NK-92 treated with Interleukin-12 subunit alpha and Interleukin-12 subunit beta, amount 100 ng/mL, for 24 hours (cell line): ENCODE data around the gene NHS.

Experiments
- DNase-seq: peaks from one replicate; lab custom pipeline; 2025; lab: John Stamatoyannopoulos, UW

Gene NHS

DNA sequence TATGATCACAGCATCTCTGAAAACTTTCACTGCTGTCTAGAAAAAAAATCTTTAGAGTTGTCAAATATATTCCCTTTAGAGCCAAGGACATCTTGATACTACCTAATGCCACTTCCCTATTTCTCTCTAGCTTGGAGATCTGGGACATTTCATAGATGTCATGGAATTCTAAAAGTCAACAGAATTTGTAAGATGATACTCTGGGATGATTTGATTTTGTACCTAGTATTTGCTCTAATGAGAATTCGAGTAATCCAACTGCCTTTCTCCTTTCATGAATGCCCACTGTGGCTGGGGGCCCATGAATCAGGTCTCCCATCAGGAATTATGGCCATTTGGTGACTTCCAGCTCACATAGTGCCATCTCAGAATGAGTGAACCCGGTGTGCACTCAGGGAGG, 73.2 kb downstream of the NHS start:
- DNase-seq: no peak

DNA sequence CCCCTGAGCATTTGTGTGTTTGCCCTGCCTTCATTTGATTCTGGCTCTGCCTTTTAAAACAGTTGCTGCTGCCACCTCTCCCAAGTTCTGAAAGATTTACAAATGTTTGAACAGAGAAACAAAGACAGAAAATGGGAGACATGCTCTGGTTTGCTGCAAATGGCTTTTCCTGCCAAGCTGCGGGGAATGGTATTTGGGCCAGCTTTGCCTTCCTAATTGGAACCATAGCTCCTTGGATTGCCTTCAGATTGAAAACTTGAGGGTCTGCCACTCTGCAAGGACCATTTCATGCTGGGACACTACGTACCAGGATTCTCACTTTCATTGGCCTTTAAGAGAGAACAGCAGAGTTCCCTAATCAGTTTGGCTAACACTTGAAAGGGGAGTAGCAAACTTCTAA, 74.9 kb downstream of the NHS start:
- no peak for DNase-seq

DNA sequence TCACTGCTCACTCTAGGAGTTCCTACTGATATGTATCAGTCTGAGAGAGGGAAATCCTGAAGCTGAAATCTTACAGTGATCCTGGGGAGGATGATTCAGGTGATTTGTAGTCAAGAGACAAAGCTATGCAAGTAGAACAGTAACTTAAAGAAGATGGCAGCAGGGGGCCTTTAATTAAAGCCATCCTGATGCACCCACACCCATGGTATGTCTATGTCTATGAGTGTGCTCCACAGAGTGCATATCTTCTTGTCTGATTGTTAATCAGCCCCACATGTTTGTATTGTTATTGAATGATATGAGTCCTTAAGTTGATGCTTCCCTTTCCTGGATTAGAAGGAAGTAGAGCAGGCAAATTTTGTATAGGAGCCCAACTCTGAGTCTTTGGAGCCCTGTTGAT, 78.8 kb downstream of the NHS start:
- DNase-seq: no peak

DNA sequence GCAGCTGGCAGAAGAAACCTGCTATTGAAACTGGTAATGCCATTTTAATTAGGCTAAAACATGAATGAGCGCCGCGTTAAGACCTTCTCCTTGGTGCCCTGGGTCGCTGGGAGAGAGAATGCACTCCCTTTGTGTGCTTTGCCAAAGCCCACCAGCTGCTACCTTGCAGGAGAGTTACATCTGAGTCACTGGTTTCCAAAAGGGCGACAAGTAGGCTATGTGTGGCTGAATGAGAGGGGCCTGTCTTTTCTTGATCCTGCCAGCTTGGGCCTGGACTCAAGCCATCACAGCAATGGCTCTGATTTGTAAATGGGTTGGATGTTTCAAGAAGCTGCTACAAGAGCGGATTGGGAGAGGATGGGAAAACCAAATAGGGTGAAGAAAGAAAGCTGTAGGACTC, 81.5 kb downstream of the NHS start:
- DNase-seq: no peak

DNA sequence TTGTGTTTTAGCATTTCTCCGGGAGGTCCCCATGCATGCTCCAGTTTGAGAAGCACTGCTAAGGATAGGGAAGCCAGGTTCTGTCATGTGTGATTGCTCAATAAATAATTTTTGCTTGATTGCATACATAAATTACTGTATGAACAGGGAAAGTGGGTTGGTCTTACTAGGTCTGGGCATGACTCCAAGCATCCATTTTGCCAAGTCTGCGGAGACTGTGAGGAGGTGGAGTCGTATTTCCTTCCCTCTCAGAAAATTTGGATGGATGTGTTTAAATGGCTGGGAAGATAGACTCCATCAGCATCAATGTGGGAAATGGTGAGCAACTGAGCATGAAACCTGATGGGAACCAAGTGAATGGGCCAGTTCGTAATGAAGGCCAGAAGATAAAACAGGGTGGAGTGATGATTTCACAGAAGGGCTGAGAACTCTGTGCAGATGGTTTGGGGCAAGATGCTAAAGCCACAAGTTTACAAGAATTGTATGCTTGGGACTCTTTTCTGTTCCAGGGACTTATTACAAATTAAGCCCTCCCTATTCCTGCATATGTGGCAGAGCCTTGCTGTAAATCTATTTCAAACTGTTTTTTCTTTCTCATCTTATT, 84.1 kb downstream of the NHS start:
- no peak for DNase-seq

DNA sequence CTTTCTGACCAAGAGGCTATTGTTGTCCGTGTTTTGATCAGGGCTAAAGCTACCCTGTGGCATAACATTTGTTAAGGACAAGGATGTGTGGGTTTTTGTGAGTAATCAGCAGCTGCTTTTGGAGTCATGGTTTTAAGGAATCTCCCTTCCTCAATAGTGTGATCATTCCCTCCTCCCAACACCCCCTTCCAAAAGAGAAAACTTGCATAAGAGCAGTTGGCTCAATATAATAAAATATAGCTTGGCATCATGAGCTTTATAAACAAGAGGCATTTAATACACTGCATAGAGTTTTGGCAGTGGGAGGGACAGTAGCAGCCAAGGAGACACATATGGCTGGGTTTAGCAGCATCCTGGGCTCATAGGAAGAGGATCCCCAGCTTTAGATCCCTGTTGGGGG, 84.7 kb downstream of the NHS start:
- no peak for DNase-seq

DNA sequence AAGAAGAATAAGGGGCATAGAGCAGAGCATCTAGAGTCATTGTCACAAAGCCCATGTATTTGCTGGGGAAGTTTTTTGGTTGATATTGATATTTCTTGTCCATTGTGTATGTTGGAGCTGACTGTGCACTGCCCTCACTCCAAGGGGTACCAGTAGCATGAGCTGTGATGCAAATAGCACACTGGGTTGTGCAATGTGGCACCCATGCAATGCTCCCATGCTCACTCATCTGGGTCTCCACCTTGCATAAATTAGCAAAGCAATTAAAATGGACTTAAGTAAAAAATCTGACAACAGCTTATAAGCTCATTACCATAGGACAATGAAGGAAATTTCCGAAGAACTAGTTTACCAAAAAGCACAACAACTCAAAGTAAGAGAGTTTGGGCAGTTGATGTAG, 87.9 kb downstream of the NHS start:
- no peak for DNase-seq

DNA sequence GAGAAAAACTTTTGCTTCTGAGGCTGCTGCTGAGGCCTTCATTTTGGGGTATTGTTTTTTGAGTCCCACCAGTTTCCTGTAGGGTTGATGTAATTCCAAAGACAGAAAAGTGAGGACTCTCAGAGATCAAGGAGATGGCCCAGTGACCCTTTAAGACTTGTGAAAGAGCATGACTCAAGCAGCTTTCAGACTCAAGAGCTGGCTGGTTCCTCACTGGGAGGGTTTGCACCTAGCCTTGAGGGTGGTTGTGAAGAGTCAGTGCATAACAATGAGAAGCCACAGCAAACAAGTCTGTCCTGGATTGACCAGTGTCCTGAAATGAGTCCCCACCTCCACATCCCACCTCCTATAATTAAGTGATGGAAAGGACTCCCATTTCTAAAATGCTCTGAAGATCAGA, 89.2 kb downstream of the NHS start:
- no peak for DNase-seq

DNA sequence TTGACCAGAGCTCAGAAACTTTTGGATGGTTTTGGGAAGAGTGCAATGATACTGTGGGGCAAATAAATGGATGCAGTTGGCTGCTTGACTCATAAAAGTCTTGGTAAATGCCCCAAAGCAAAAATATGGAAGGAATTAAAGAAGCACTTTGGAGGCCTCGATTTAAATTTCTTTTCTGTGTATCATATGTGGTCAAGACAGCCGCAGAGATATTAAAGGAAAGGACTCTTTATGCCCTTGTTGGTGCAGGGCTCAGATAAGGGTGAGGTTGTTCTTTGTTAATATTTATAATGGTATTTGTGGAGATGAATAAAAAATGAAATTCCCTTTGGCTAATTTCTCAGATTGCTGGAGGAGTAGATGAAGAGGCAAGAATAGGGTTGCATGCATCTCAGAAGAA, 90.2 kb downstream of the NHS start:
- DNase-seq: no peak

DNA sequence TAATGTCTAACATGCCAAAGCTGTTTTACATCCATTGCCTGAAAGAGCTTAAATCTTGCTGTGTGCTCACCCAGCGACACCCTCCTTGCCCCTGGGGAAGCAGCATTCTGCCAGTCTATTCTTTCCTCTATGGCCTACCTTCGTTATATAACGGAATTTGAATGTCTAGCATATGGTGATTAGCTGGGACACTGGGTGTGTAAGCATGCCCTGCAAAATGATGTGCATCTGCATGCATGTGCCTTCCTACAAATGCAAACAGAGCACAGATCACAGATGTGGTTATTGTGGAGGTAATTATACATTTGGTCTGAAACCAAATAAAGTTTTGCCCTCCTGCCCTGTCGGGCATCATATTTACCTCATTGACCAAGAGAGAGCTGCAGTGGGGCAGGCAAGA, 90.8 kb downstream of the NHS start:
- DNase-seq: no peak

DNA sequence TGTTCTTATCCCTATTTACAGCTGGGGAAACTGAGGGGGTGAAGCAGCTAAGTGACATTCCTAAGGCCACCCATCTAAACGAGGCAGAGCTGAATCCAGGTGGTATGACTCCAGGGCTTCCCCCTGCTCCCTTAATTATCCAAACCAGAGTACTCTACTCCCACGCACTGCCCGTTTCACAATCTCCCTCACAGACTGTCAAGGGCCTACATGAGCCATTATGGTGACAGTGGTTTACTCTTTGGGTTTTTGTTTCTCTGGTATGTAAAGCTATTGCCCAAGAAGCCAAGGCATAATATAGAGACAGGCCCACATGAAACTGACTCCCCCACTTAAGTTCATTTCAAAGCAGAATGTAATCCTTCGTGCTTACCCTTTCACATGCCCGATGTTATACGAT, 95.1 kb downstream of the NHS start:
- DNase-seq: no peak

DNA sequence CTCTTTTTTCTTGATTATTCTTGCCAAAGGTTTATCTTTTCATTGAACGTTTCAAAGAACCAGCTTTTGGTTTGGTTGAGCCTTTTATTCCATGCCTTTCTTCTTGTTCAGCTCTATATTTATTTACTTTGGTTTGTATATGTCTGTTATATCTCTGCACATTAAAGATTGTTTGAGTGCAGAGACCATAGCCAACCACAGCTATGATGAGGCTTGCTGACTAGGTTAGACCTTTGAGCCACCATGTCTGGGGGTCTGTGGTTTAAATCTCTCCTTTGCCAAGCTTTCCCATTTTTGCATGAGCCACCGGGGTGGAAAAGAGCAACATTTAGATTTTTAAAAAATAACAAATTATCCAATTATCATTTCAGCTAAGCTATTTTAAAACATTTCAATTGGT, 96.1 kb downstream of the NHS start:
- DNase-seq: no peak

DNA sequence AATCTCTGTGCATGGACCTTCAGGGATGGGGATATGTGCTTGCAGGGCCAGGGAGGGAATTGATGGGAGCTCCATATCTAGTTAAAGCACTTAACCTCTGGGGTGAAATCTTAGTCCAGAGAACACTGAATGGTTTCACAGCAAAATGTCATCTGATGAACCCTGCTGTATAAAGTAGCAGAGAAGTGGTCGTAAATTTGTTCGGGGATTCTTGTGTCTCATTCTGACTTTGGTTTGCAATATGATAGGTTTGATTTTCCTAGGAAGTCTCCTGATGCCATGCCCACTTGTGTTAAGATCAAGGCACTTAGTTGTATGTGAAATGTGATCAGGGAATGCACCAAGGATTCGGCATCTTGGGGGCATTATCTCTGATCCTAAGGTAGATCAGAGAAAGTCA, 96.9 kb downstream of the NHS start:
- no peak for DNase-seq

DNA sequence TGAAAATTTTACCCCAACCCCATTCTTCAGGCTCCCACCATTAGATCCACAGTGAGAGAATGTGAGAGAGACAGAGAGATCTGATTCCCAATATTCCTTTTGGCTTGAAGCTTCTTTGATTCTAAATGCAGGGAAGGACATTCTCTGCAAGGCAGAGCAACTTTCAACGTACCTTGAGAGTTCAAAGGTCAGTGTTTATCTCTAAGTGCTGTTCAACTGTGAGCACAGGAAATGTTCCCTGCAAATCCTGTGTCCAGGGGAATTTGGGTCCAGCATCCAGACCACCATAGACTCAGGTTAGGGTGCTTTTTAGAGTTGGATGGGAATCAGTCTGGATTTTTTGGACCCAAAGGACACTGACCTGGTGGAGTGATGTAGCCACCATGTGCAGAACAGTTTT, 97.4 kb downstream of the NHS start:
- DNase-seq: no peak

DNA sequence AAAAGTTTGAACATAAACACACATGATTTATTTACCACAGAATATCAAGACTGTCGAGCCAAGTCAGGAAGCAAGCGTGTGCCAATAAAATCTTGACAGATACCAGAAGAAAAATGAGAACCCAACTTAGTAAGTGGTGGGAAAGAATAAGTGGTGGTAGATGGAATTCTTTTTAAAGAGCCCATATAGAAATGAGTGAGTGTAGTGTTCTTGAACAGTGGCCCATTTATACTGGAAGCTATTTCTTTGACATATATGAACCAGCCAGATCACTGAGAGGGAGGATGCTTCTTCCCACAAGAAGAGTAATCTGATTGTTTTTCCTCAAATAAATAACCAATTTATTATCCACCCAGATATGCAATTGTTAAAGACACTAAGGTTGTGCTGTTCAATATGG, 98.0 kb downstream of the NHS start:
- no peak for DNase-seq

DNA sequence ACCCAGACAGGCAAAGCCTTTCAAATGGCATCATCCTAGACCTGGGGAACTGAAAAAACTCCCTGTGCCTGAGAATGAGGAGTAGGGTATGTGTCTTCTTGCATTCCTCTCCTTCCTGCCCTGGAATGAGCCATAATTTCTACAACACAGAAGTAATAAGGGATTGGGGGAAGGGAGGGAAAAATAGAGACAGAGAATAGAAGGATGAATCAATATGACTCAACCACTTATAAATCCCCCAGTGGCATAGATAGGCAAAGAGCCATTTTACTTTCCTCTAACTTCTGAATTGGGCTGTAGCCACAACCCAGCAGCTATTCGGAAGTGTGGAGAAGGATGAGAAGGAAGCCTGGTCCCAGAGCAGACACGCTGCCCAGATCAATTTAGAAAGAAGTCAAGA, 99.9 kb downstream of the NHS start:
- DNase-seq: no peak

DNA sequence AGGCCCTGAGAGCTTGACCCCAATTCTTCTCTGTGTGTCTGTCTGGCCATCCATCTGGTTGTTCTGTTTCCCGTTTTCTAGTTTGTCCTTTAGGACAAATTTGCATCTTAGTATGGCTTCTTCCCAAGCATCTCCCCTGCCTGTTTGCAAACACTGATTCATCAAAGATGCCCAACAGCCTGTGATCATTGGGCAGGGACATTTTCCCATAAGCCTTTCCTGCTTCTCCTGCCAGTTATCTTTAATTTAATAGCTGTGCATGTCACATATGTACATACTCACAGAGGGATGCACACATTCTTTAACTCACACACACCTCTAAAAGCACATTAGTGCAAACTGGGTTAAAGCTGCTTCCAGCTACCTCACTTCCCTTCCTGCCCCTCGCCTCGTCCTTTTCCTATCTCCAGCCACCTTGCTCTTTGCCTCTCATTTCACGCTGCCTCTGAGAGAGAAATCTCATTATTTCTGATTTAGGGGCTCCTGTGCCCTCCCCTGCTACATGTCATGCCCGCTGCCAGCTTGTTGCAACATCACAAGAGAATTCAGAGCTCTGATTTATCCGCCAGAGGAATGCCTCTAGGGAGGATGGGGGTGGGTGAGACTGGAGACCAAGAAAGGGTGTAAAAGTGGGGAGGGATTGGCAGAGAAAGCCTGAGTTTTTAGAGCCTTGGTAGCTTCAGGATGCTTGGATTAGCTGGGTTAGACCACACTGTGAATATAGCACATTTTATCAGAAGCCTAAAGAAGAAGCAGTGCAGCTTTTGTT, 100.6 kb downstream of the NHS start:
- DNase-seq: no peak

DNA sequence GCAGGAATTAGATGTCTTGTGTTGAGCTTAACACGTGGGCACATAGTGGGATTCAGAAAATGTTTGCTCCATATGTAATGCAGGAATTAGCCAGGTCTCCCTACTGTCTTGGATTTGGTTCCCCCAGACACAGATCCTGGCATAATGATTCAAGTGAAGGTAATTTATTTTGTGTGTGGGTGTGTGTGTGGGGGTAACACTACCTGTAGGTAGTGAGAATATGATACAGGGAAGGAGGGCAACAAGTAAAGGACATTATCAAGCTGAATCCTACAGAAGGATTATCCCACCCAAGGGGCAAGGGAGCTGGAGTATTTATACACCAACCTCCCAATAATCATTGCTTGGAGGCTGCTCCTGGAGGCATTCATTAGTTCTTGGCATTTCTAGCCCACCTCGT, 101.4 kb downstream of the NHS start:
- no peak for DNase-seq

DNA sequence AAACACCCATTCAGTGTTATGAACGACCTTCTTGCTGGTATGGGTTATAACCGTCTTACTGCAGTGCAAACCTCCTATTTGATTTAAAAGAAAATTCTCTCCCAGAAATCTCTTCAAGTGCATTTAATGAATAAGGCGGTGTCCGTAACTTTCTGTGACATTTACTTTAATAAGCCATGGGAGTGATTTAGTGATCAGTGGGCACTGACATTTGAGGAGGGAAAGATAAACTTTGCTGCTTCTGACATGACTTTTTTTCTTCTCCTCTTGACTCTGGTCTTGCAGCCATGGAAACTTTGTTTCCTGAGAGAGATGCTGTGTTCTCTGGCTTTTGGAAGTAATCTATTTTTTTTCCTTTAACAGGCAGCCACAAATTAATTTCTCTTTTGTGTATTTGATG, 106.1 kb downstream of the NHS start:
- DNase-seq: no peak

DNA sequence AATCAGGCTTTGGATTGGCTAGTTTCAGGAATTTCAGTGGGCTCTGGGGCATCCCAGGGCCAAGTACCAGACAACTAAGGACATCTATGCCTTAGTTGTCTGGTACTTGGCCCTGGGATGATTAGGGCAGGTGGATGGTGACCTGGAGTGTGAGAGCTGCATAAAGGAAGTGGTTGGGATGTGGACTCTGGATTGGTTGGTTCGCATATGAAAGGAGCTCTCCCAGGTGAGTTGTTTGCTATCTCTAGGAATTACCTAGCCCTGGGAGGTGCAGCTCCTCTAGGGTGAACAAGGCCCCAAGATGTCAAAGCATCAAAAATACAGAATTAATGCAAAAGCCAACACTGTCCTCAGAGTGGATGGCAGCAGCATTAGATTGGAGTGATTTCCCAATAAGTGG, 109.6 kb downstream of the NHS start:
- DNase-seq: no peak

DNA sequence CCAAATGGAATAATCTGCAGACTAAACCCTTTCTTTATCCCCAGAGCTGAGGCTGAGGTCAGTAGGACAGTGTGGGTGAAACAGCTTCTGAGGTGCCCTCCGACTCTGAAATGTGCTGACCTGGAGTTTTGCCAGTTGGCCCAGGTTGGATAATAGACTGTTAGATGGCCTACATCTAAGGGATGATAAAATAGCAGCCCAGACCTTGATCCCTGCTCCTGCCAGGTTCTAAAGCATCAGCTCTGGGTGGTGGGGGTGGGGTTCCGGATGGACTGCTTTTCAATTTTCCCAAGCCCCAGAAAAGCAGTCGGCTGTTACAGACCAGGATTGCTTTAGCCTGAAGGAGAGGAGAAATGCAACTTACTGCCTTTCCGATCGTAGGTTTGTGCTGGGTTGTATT, 110.4 kb downstream of the NHS start:
- no peak for DNase-seq

DNA sequence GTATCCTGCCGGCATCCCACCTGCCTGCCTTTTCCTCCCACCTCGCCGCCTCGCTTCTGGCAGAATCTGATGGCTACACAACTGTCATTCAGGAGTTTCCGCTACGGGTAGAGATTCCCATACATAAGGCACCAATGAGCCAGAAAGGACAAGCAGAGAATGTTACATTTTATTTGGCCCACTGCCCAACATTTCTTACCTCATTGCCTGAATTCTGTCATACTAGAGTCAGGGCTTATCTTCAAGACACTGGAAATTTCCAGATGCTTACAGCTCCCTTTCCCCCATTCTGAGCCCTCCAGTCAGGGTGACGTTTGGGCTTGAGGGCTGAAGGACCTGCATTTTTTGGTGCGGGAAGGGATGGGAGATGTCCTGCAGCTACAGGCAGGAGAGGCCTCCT, 113.0 kb downstream of the NHS start:
- DNase-seq: no peak

DNA sequence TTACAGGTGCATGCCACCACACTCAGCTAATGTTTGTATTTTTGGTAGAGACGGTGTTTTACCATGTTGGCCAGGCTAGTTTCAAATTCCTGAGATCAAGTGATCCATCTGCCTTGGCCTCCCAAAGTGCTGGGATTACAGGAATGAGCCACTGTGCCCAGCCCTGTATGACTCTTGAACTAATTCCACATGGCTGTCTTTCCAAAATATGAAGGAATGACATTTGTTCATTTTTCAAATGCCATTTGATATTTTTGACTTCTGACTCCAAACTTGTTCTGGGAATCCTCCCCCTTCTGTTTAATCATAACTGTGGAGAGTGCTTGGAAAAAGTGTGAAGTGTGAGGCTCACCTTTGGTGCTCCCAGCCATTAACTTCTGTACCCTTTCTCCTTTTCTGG, 119.2 kb downstream of the NHS start:
- no peak for DNase-seq

DNA sequence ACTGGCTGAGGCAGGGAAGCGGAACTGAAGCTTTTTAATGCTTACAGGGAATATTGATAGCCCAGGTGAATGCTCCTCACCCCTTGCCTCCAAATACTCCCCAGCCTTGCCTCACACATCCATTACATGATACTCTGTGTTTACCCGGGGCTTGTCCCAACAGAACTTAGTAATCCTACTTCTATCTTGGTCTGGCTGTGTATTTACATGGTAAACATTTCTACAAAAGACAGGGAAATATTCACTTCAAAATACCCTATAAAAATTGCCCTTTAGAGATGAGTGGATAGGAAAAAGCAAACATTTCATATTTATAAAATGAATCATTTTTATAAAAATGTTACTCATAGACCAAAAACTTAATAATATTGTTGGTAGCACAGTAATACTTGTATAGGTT, 120.1 kb downstream of the NHS start:
- DNase-seq: no peak
